Myocyte (in vitro differentiated cells): ENCODE measurements around the gene SEMA3E. TPM values are rescaled to one million over a fixed set of nuclear protein-coding genes. Genes with fewer than 3 reads are reported as not detected.
A peak's percentile ranks its signal among the peaks of the same experiment; 100 is the strongest.

Experiments used
- DNase-seq: peaks from one replicate; pipeline ENCODE4 v3.0.0-alpha.2; 2012; ENCODE audit warnings: low read depth
- total RNA-seq: library from RNA; depleted of rRNA; stranded (reverse); fragments of >200 nt; gene quantifications from 2 replicates; pipeline ENCODE4 v1.2.3, GENCODE V29; 2014

SEMA3E gene
- total RNA-seq, 1 donor from 2014 or later: 2.4 TPM

DNA sequence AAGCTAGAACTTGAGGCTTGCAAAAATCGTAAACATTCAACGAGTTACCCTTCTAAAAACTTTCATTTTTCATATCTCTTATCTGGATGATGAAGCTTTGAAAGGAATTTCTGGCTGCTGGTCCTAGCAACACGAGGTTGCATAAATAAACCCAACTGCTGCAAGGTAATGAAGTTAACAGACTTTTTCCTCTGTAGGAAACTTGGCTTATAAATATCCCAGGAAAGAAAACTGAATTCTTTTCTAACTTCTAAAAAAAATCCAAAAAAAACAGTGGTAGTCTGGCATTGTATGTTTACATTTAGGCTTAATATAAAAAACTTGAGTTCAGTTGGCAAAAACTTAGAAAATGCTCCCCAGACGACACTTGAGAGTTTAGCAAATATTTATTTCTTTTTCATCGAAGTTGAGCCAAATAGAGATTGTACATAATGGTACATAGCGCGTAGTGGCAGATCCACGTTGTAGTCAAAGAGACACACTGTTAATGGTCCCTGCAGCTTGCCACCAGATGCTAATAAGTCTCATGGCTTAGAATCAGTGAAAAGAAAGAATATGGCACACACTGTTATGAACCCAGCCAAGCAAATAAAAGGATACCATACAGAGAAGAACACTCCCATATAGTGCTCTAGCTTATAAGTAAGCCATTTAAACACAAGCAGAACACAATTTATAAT, 285.9 kb downstream of the SEMA3E start:
- no peak for DNase-seq

DNA sequence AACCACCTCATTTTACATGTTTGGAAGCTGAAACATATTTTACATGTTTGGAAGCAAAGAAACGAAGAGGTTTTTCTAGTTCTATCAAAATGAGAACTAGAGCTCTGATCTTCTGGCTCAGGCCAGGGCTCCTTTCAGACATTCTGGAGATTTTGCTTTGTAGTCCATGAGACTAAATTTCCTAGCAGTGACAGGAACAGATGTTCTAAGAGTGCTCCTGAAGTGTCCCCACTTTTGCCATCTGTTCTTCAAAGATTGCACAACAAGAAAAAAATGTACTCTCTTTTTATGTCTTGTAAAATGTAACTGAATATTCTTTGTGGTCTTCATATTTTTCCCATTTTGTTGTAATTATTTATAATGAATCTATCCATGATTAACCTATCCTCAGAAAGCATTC, 289.8 kb downstream of the SEMA3E start:
- peak; percentile 48 for DNase-seq

DNA sequence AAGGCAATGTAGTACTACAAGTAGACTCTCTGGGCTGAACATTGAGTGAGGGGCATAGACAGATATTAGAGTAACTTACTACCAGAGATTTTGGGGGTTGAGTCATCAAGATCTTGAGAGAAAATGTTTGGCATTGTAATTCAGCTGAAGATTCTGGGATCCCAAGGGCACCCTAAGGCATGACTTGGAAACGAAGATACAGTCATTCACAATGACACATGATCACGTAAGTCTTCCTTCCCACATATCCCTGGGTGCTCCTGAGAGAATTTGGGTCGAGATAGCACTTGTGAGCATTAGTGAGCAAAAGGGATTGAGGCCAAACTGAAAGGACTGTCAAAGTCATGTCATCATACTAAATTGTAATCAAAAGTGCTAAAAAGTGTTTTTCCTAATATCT, 293.8 kb downstream of the SEMA3E start:
- DNase-seq: no peak

DNA sequence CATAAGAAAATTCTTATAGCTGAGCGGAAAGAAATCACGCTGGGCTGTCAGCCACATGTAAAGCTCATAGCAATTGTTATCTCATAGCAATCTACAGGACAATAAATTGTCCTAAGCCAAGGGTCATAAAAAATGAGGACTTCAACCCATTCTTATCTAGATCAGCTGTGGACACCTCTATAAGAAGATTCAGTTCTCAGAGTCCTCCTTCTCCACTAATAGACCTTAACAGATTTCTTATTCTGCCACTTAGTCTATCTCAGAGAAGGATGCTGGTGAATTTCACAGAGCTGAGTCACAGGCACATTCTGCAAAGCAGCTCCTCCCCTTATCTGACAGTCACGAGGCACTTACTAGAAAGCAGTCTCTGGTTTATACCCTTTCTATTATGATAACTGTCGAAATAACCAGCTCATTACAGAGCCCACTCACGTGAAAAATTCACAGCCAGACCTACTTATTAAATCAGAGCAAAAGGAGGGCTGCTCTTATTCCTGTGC, 300.9 kb downstream of the SEMA3E start:
- peak; percentile 62 for DNase-seq

DNA sequence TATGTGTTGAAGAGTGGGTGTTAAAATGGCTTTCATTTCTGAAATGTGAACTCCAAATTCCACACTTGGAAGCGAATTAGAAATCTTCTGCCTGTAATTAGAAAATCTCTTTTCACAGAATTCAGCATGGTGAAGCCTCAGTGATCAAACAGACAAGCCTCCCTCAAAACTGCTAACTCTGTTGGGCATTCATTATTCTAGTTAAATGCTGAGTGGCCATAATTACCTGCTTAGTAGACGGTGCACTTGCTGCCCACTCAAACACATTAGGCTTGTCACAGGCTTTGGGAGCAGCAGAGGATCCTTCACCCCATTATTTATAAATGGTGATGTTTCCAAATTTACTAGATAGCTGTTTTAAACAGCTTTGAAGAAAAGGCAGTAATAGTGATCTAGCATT, 309.0 kb downstream of the SEMA3E start:
- no peak for DNase-seq

DNA sequence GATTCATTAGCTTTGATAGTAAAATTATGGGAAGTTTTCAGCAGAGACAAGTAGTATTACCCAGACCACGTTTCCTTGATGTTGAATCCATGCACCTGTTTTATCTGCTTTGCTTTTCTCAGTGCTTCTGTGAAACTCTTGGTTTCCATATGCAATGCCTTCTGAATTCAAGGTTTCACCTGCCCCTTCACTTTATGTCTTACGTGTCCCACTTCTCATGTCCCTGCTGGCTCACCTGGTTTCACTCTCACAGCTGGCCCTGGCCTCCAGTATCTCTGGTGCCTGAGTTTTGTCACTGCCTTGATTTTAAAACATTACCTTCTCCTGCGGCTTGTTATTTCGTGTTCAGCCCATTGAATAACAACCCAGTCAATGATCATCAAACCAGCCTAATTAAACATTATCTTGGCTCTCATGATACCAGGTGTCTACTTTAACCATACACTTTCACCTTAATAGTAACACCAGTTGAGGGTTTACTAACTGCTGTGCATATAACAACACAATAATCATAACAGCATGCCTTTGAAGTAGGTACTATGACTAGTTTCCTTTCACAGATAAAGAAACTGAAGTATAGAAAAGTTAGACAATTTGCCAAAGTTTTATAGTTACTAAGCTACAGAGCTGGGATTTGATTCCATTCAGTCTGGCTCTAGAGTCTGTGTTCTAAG, 310.5 kb downstream of the SEMA3E start:
- no peak for DNase-seq

DNA sequence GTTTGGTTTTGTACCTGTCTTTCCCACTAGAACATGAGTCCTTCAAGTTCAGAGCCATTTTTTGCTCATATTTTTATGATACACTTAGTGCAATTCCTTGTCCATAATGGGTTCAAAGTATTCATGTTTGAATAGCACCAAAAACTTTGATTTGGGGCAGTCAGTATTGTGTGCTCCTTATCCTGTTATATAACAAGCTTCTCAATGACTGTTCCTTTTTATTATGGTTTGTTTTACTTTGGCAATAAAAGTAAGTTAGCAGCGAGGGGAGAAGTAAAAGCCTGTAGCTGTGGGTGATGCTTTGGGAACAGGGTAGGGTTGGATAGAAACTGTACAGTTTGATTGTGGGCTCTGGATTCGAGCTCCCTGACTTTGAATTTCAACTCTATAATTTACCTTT, 311.9 kb downstream of the SEMA3E start:
- DNase-seq: no peak

DNA sequence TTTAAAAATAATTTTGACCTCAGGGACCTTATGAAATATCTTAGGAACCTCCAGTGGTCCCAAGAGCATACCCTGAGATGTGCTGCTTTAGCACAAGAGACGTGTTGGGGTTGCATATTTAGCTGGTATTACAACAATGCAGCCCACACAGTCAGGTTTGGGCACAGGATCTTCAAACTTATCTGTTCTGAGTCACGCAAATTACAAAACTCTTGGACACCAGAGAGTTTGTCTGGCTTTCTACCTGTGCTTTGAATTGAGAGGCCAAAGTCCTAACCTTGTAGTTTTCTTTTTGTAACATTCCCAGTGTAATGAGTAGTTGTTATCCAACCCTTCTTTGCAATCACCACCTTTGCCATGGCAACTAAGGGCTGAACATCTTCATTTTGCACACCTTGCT, 322.7 kb downstream of the SEMA3E start:
- DNase-seq: no peak

DNA sequence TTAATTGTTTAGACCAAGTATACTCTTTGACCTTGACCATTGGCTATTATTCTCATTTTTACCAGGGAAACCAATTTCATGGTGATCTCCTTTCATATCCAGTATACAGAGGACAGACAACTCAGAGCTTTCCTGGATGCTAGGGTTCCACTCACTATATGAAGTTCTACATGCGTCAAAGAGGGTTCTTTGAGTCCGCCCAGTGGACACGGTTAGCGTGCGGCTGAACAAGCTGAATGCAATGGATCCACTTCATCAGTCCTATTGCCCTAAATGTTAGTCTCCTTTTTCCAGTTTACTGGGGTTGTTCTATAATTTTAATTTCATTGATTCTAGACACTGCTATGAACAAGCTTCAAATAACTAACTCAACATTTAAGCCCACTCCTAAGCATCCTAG, 323.9 kb downstream of the SEMA3E start:
- DNase-seq: no peak

DNA sequence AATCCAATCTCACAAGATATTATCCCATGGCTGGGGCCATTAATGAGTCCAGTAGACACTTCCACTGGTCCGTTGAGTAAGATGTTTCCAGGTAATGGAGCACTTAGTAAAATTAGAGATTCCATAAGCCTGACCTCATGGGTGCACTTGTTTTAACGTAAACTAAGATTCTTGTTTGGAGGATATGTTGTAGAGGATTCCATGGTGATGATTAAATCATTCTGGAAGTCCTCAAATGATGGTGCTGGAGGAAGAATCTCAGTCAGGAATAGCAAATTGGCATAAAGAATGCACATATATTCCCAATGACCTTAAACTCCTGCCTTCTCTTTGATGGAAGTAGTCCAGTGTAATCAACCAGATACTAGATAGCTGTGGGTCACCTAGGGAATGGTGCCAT, 324.3 kb downstream of the SEMA3E start:
- DNase-seq: no peak

DNA sequence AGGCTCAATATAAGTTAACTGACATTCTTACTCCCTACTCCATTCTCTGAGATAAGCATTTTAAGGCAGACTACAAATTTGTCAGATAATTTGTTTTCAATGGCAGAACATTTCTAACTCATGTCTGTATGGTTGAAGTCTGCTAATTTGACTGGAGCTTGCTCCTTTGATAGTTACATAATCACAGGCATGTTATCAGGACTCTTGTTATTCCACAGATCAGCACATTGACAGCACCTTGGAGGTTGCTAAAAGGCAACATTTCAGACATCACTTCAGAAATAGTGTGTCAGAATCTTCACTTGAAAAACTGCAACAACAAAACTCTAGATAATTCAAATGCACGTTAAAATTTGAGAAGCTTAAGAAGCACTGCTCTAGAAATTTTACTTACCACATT, 327.9 kb downstream of the SEMA3E start:
- no peak for DNase-seq

DNA sequence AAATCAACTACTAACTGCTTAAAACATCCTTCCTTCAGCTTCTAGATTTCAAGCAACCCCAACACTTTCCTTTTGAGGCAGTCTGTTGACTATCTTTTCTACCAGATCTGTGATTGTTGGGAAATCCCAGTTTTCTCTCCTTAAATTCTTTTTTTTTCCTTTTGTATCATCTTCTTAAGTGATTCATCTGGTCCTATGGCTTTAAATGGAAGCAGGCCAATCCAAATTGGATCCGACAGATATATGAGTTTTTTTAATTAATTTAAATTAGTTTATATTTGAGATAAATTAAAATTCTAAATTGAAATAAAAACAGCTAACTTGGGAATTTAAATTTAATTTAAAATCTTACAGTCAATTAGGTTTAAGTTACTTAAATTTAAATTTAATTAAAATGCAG, 335.0 kb downstream of the SEMA3E start:
- DNase-seq: no peak
